HCT116 (cell line): Measurements from ENCODE around the gene NFIX. TPM values are rescaled to one million over a fixed set of nuclear protein-coding genes. Genes with fewer than 3 reads are reported as not detected.

ENCODE experiments used
- ATAC-seq: fragments of 200-7000 bp; cut with Tn5 transposase; 2 replicates; pipeline ENCODE4 v1.9.1; 2020; ENCODE audit warnings: mild to moderate bottlenecking, moderate library complexity
- BruUV-seq: library from RNA; stranded (reverse); fragments of 400-500 nt; replicated peaks from 2 replicates; lab custom pipeline; 2021; lab: Mats Ljungman, UMichigan
- CTCF ChIA-PET: fragments of 300-600 bp; sonication (Branson Sonifier 250); formaldehyde crosslinking; loops from one replicate; lab custom pipeline; 2021; ENCODE audit warnings: antibody characterized with exemption; lab: Charles Lee
- POLR2A ChIA-PET: fragments of 300-600, 350-600 bp; sonication (Branson Sonifier 250); formaldehyde crosslinking; loops from one replicate; lab custom pipeline; 2021; ENCODE audit warnings: antibody characterized with exemption; lab: Charles Lee
- RAD21 ChIA-PET, 2 experiments: fragments of 300-600 bp; sonication (Branson Sonifier 250); formaldehyde crosslinking; loops; one replicate each; lab custom pipeline; 2023; ENCODE audit warnings: low total read pairs in 2 of 2; ENCODE audit not compliant: uncharacterized antibody in 2 of 2, unreplicated experiment in 2 of 2, low non-redundant PET in 1 of 2; lab: Charles Lee
- DNase-seq: peaks from one replicate; pipeline ENCODE4 v3.0.0-alpha.2; 2010; ENCODE audit warnings: low read depth, low spot score
- H2AFZ ChIP-seq: fragments of 200-600 bp; shearing (Covaris generic), sonication (generic); 2 replicates; pipeline ENCODE4 v1.6.1; 2017; ENCODE audit warnings: low read depth, mixed run types, mixed read lengths, antibody characterized with exemption, low read length; ENCODE audit not compliant: poor library complexity, severe bottlenecking
- H3K27ac ChIP-seq: 2 replicates; pipeline ENCODE4 v1.5.1; 2012; ENCODE audit warnings: low read depth, low read length
- H3K27me3 ChIP-seq: fragments of 200-600 bp; sonication (generic); 2 replicates; pipeline ENCODE4 v1.6.1; 2016; ENCODE audit warnings: mixed run types, low read length, mixed read lengths; ENCODE audit not compliant: insufficient read depth
- H3K36me3 ChIP-seq, 2 experiments: fragments of 200-500 bp in 1 of 2; fragments of 200-600 bp in 1 of 2; sonication (Bioruptor generic) in 1 of 2; sonication (generic) in 1 of 2; 2 replicates each; pipeline versions ENCODE4 v1.5.1 to v1.6.1; 2014 to 2016; ENCODE audit warnings: low read length in 2 of 2, inconsistent platforms in 1 of 2, mixed read lengths in 1 of 2, mixed run types in 1 of 2; ENCODE audit not compliant: insufficient read depth in 2 of 2, control insufficient read depth in 1 of 2
- H3K4me1 ChIP-seq, 2 experiments: fragments of 200-600 bp in 1 of 2; sonication (generic) in 1 of 2; 2 replicates each; pipeline versions ENCODE4 v1.5.1 to v1.6.1; 2012 to 2017; ENCODE audit warnings: low read length in 2 of 2, inconsistent platforms in 1 of 2, mild to moderate bottlenecking in 1 of 2, mixed read lengths in 1 of 2, mixed run types in 1 of 2, moderate library complexity in 1 of 2; ENCODE audit not compliant: insufficient read depth in 2 of 2, control insufficient read depth in 1 of 2
- H3K4me2 ChIP-seq: fragments of 200-600 bp; sonication (generic); 2 replicates; pipeline ENCODE4 v1.6.1; 2017; ENCODE audit warnings: mixed run types, low read length, mixed read lengths
- H3K4me3 ChIP-seq, 2 experiments: fragments of 200-600 bp in 1 of 2; sonication (generic) in 1 of 2; replicated peaks in 1 of 2; 2 replicates each; pipeline ENCODE4 v1.5.1; 2011 to 2016; ENCODE audit warnings: low read length in 2 of 2, control low read depth in 1 of 2, low read depth in 1 of 2, mild to moderate bottlenecking in 1 of 2, mixed read lengths in 1 of 2, mixed run types in 1 of 2
- H3K79me2 ChIP-seq: fragments of 200-600 bp; sonication (generic); 2 replicates; pipeline ENCODE4 v1.6.1; 2017; ENCODE audit warnings: mild to moderate bottlenecking, mixed run types, low read length, moderate library complexity, mixed read lengths; ENCODE audit not compliant: insufficient read depth
- H3K9ac ChIP-seq: fragments of 200-600 bp; sonication (generic); 2 replicates; pipeline ENCODE4 v1.6.1; 2016; ENCODE audit warnings: low read length, mixed read lengths
- H3K9me2 ChIP-seq: fragments of 200-600 bp; sonication (generic), shearing (Covaris generic); 2 replicates; pipeline ENCODE4 v1.6.1; 2017; ENCODE audit warnings: mixed run types, mild to moderate bottlenecking, moderate library complexity; ENCODE audit not compliant: insufficient read depth
- H3K9me3 ChIP-seq, 2 experiments: fragments of 200-500 bp in 1 of 2; fragments of 200-600 bp in 1 of 2; sonication (Bioruptor generic) in 1 of 2; sonication (generic) in 1 of 2; 2 replicates each; pipeline ENCODE4 v1.6.1; 2014 to 2017; ENCODE audit warnings: low read length in 2 of 2, mixed read lengths in 2 of 2, inconsistent platforms in 1 of 2, low read depth in 1 of 2, mild to moderate bottlenecking in 1 of 2, mixed run types in 1 of 2, moderate library complexity in 1 of 2; ENCODE audit not compliant: control insufficient read depth in 1 of 2, insufficient read depth in 1 of 2
- H4K20me1 ChIP-seq: fragments of 200-600 bp; sonication (generic), shearing (Covaris generic); 2 replicates; pipeline ENCODE4 v1.6.1; 2017; ENCODE audit warnings: mixed run types, mild to moderate bottlenecking, moderate library complexity; ENCODE audit not compliant: insufficient read depth
- CEBPB ChIP-seq: IDR thresholded peaks from 2 replicates; pipeline ENCODE4 v1.6.1; 2012; ENCODE audit warnings: low read depth
- ELF1 ChIP-seq: IDR thresholded peaks from 2 replicates; pipeline ENCODE4 v1.6.1; 2012; ENCODE audit warnings: low read depth, borderline replicate concordance
- EZH2phosphoT487 ChIP-seq: fragments of 200-600 bp; IDR thresholded peaks from 2 replicates; pipeline ENCODE4 v1.6.1; 2018; ENCODE audit warnings: antibody characterized with exemption, borderline replicate concordance
- POLR2AphosphoS5 ChIP-seq: IDR thresholded peaks from 2 replicates; pipeline ENCODE4 v1.6.1; 2011; ENCODE audit warnings: mild to moderate bottlenecking, low read depth, low read length, moderate library complexity
- REST ChIP-seq: IDR thresholded peaks from 2 replicates; pipeline ENCODE4 v1.6.1; 2012; ENCODE audit warnings: low read depth
- SIN3A ChIP-seq: IDR thresholded peaks from 2 replicates; pipeline ENCODE4 v1.6.1; 2012; ENCODE audit warnings: low read depth
- TCF7L2 ChIP-seq: IDR thresholded peaks from 2 replicates; pipeline ENCODE4 v1.7.0; 2011; ENCODE audit warnings: borderline replicate concordance, inconsistent platforms; ENCODE audit not compliant: insufficient read depth, insufficient read length; ENCODE audit errors: extremely low read depth
- ZBTB33 ChIP-seq: IDR thresholded peaks from 2 replicates; pipeline ENCODE4 v1.6.1; 2011; ENCODE audit warnings: mild to moderate bottlenecking, low read length, moderate library complexity; ENCODE audit not compliant: insufficient replicate concordance; ENCODE audit errors: extremely low read depth
- ZFX ChIP-seq: fragments of 450-650 bp; IDR thresholded peaks from 2 replicates; pipeline ENCODE4 v1.6.1; 2017
- ZNF274 ChIP-seq: fragments of 200-500 bp; sonication (Bioruptor generic); IDR thresholded peaks from 2 replicates; pipeline ENCODE4 v1.6.1; 2014; ENCODE audit warnings: mild to moderate bottlenecking, low read depth, low read length, inconsistent platforms
- intact Hi-C: fragments of 100-400 bp; cut with micrococcal nuclease; formaldehyde crosslinking; loops from 2 replicates; pipeline ENCODE4 v1.10.0; 2022
- total RNA-seq: library from RNA; stranded (reverse); gene quantifications from one replicate; pipeline ENCODE4 v1.2.1, GENCODE V29; 2021; ENCODE audit not compliant: unreplicated experiment
- TF ChIP-seq, protein P1 (sequence below): IDR thresholded peaks from 2 replicates; pipeline ENCODE4 v1.6.1; 2012

The NFIX gene
- total RNA-seq, 1 experiment from 2014 or later = 34.8 TPM

GRCh38 chr19:13076320-13076719 is 81.0 kb downstream of the NFIX start:
- Histone ChIP-seq H3K9me2 (no peaks in the 10 kb centered on the region), H3K27me3 (no peaks in the 10 kb centered on the region), H3K4me3 (no peak overlapping the region), H4K20me1 (no peaks in the 10 kb centered on the region), H3K36me3 (no peaks in the 10 kb centered on the region), H3K4me2 (no peak overlapping the region), H3K4me1 (peaks cover 13 to 15% of the 10 kb centered on the region in 2 experiments), H3K9ac (no peak overlapping the region), H3K79me2 (no peaks in the 10 kb centered on the region), H3K27ac (no peak overlapping the region), H3K9me3 (no peaks in the 10 kb centered on the region), H2AFZ (no peak overlapping the region)
- no peak for TF ChIP-seq ELF1
- no peak for TF ChIP-seq SIN3A
- TF ChIP-seq CEBPB = no peak
- no peak for TF ChIP-seq ZBTB33
- no peak for TF ChIP-seq POLR2AphosphoS5
- ATAC-seq = no peak
- ChIA-PET RAD21 (no interaction called here), POLR2A (no interaction called here), CTCF (no interaction called here)
- DNase-seq = no peak
- intact Hi-C loops = no loop called here
- BruUV-seq = no TSS peak

DNA sequence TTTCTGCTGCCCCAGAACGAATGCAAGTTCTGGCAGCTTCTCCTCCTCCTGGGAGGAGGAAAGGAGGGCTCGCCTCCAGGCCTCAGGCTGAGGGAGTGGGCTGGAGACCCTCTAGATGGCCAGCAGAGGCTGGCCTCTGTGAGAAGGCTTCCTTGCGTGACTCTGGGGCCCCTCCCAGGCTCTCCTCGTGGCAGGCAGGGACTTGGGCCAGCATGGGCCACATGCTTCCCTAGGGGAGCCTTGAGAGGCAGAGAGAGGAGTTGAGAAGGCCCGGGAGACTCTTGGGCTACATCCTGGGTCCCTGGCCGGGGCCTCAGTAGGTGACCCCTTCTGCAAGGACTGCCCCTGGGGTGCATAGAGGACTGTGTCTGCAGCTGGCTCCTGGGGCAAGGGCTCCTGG is 81.5 kb downstream of the NFIX start:
- POLR2A ChIA-PET = no interaction called here
- intact Hi-C loops = no loop called here
- CTCF ChIA-PET = no interaction called here
- no peak for ATAC-seq
- Histone ChIP-seq H3K4me1 (peaks cover 13 to 15% of the 10 kb centered on the region in 2 experiments), H3K27ac (no peak overlapping the region), H3K9me2 (no peaks in the 10 kb centered on the region), H3K27me3 (no peaks in the 10 kb centered on the region), H3K4me3 (no peak overlapping the region), H4K20me1 (no peaks in the 10 kb centered on the region), H3K79me2 (no peaks in the 10 kb centered on the region), H3K36me3 (no peaks in the 10 kb centered on the region), H3K9ac (no peak overlapping the region), H3K9me3 (no peaks in the 10 kb centered on the region), H3K4me2 (no peak overlapping the region), H2AFZ (no peak overlapping the region)
- RAD21 ChIA-PET = no interaction called here
- TF ChIP-seq EZH2phosphoT487 = no peak
- TF ChIP-seq ELF1 = no peak
- no peak for TF ChIP-seq ZNF274
- TF ChIP-seq TCF7L2 = no peak
- TF ChIP-seq REST = no peak
- TF ChIP-seq, protein P1, sequence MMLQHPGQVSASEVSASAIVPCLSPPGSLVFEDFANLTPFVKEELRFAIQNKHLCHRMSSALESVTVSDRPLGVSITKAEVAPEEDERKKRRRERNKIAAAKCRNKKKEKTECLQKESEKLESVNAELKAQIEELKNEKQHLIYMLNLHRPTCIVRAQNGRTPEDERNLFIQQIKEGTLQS = no peak
- TF ChIP-seq ZFX = no peak
- BruUV-seq = no TSS peak
- no peak for DNase-seq
